DND-41 (cell line): Measurements from ENCODE around the gene GARS1.

Experiments
- EZH2 ChIP-seq: IDR thresholded peaks from 3 replicates; pipeline ENCODE4 v1.6.1; 2012; ENCODE audit warnings: borderline replicate concordance, low read depth, mild to moderate bottlenecking, moderate library complexity, low read length, inconsistent platforms; ENCODE audit not compliant: severe bottlenecking
- TF ChIP-seq, protein P1 (sequence below): IDR thresholded peaks from 2 replicates; pipeline ENCODE4 v1.5.1; 2012; ENCODE audit warnings: borderline replicate concordance, low read length, moderate library complexity, mild to moderate bottlenecking; ENCODE audit not compliant: poor library complexity, severe bottlenecking; ENCODE audit errors: extremely low read depth

DNA sequence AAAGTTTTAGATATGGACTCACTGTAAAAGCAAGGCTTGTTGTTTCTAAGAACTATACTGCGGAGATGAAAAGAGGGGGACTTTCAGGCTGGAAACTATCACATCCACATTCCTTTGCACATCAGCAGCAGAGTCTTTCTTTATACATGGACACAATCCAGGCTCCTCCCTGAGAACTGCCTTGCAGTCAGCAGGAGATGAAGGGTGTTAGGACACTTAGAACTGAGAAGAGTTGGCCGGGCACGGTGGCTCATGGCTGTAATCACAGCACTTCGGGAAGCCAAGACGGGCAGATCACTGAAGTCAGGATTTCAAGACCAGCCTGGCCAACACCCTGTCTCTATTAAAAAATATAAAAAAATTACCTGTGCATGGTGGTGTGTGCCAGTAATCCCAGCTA, 9.7 kb upstream of the GARS1 start:
- TF ChIP-seq, protein P1, sequence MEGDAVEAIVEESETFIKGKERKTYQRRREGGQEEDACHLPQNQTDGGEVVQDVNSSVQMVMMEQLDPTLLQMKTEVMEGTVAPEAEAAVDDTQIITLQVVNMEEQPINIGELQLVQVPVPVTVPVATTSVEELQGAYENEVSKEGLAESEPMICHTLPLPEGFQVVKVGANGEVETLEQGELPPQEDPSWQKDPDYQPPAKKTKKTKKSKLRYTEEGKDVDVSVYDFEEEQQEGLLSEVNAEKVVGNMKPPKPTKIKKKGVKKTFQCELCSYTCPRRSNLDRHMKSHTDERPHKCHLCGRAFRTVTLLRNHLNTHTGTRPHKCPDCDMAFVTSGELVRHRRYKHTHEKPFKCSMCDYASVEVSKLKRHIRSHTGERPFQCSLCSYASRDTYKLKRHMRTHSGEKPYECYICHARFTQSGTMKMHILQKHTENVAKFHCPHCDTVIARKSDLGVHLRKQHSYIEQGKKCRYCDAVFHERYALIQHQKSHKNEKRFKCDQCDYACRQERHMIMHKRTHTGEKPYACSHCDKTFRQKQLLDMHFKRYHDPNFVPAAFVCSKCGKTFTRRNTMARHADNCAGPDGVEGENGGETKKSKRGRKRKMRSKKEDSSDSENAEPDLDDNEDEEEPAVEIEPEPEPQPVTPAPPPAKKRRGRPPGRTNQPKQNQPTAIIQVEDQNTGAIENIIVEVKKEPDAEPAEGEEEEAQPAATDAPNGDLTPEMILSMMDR, result no peak
- TF ChIP-seq EZH2, result no peak
